Sigmoid colon (tissue), 7 donors: ENCODE measurements around the gene PLCD1. TPM values are rescaled to one million over a fixed set of nuclear protein-coding genes. Genes with fewer than 3 reads are reported as not detected.

Experiments
- DNase-seq: peaks from one replicate; pipeline ENCODE4 v3.0.0-alpha.2; 2019
- H3K27ac ChIP-seq, 4 donors: fragments of 200-600 bp; sonication (generic); one replicate each; pipeline ENCODE4 v1.5.1; 2016 to 2019; ENCODE audit warnings: mild to moderate bottlenecking in 1 of 4
- H3K27me3 ChIP-seq, 3 donors: fragments of 200-600 bp; sonication (generic); one replicate each; pipeline ENCODE4 v1.5.1; 2019; ENCODE audit warnings: mild to moderate bottlenecking in 1 of 3
- H3K36me3 ChIP-seq, 4 donors: fragments of 200-600 bp; sonication (generic); one replicate each; pipeline ENCODE4 v1.5.1; 2016 to 2019
- H3K4me1 ChIP-seq, 4 donors: fragments of 200-600 bp; sonication (generic); one replicate each; pipeline ENCODE4 v1.5.1; 2017 to 2019
- H3K4me3 ChIP-seq, 4 donors: fragments of 200-600 bp; sonication (generic); one replicate each; pipeline ENCODE4 v1.5.1; 2017 to 2019; ENCODE audit warnings: mild to moderate bottlenecking in 2 of 4, moderate library complexity in 1 of 4
- H3K9me3 ChIP-seq, 4 donors: fragments of 200-600 bp in 3 of 4; sonication (generic) in 3 of 4; one replicate each; pipeline versions ENCODE4 v1.5.1 to v1.6.1; 2013 to 2019
- EP300 ChIP-seq, 4 donors: sonication (generic); formaldehyde crosslinking; IDR thresholded peaks; one replicate each; pipeline ENCODE4 v1.6.1; 2017; ENCODE audit warnings: antibody characterized with exemption in 4 of 4
- POLR2A ChIP-seq, 2 donors: fragments of 450-650 bp; IDR thresholded peaks; one replicate each; pipeline ENCODE4 v1.6.1; 2016; ENCODE audit warnings: antibody characterized with exemption in 2 of 2, mild to moderate bottlenecking in 2 of 2, moderate library complexity in 2 of 2
- POLR2AphosphoS5 ChIP-seq, 4 donors: sonication (generic); formaldehyde crosslinking; IDR thresholded peaks; one replicate each; pipeline ENCODE4 v1.6.1; 2017; ENCODE audit warnings: antibody characterized with exemption in 4 of 4
- WGBS, 2 donors: extraction: QIAGEN DNeasy Blood & Tissue Kit; methylation state at CpG; one replicate each; pipeline ENCODE4 v1.1.7; 2013; 5-methylcytosine and 5-hydroxymethylcytosine counted together
- intact Hi-C: fragments of 100-400 bp; cut with DNase I; formaldehyde crosslinking; loops from one replicate; pipeline ENCODE4 v1.15.1; 2023
- polyA plus RNA-seq, 3 donors: library from polyadenylated mRNA; stranded (reverse); fragments of 200-250 nt; gene quantifications; one replicate each; pipeline ENCODE4 v1.2.3, GENCODE V29; 2013
- total RNA-seq, 4 donors: library from RNA; depleted of rRNA; stranded (reverse); fragments of >200 nt; gene quantifications; one replicate each; pipeline ENCODE4 v1.1.0, GENCODE V29; 2016
- TF ChIP-seq, protein P1 (sequence below), 4 experiments: fragments of 450-650 bp in 3 of 4; fragments of 200-600 bp in 1 of 4; IDR thresholded peaks; one replicate each; pipeline ENCODE4 v1.5.1; 2016 to 2019; ENCODE audit warnings: antibody characterized with exemption in 4 of 4, mild to moderate bottlenecking in 3 of 4, moderate library complexity in 2 of 4
- donor health status: healthy with polysubstance abuse.
- donor health status: Bipolar disorder and iron deficiency.
- donor health status: healthy.

PLCD1 gene
- total and polyA plus RNA-seq, 7 donors, result 10.3 to 139 (median 22.7) TPM

DNA sequence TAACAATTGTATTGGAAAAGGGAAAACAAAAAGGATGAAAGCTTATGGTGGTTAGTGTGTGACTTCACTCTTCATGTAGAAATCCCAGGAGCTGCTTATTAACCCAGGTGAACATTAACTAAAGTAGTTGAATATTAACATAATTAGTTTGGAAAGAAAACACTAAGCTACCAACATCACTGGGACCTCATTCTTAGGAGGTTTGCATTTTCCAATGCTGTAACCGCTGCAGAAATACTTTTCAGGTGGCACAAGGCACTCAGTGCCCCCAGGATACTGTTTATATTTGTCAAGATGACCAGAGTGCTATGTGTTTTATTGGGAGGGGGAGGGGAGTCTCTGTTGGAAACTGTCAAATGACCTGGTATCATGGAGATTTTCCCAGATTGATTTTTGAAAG, 64.7 kb downstream of the PLCD1 start:
- intact Hi-C loops, result no loop called here
- TF ChIP-seq, protein P1, sequence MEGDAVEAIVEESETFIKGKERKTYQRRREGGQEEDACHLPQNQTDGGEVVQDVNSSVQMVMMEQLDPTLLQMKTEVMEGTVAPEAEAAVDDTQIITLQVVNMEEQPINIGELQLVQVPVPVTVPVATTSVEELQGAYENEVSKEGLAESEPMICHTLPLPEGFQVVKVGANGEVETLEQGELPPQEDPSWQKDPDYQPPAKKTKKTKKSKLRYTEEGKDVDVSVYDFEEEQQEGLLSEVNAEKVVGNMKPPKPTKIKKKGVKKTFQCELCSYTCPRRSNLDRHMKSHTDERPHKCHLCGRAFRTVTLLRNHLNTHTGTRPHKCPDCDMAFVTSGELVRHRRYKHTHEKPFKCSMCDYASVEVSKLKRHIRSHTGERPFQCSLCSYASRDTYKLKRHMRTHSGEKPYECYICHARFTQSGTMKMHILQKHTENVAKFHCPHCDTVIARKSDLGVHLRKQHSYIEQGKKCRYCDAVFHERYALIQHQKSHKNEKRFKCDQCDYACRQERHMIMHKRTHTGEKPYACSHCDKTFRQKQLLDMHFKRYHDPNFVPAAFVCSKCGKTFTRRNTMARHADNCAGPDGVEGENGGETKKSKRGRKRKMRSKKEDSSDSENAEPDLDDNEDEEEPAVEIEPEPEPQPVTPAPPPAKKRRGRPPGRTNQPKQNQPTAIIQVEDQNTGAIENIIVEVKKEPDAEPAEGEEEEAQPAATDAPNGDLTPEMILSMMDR (IDR thresholded peaks at IDR 0.05), result no peak
- TF ChIP-seq POLR2A (IDR thresholded peaks at IDR 0.05) (no peak), EP300 (IDR thresholded peaks at IDR 0.05) (no peak), POLR2AphosphoS5 (IDR thresholded peaks at IDR 0.05) (no peak)
- H3K27ac ChIP-seq, result no peak overlapping the region
- H3K27me3 ChIP-seq, result no peaks in the 10 kb centered on the region
- 15 to 63% methylated on average over 1 of the region's 1 CpG for WGBS, 2 donors
- no peak for DNase-seq
- H3K4me3 ChIP-seq, result no peak overlapping the region
- H3K9me3 ChIP-seq, result no peaks in the 10 kb centered on the region
- peaks cover 0 to 25% (median 12%) of the 10 kb centered on the region in 4 donors for H3K4me1 ChIP-seq
- H3K36me3 ChIP-seq, result peaks cover 0 to 17% (median 7%) of the 10 kb centered on the region in 4 donors

DNA sequence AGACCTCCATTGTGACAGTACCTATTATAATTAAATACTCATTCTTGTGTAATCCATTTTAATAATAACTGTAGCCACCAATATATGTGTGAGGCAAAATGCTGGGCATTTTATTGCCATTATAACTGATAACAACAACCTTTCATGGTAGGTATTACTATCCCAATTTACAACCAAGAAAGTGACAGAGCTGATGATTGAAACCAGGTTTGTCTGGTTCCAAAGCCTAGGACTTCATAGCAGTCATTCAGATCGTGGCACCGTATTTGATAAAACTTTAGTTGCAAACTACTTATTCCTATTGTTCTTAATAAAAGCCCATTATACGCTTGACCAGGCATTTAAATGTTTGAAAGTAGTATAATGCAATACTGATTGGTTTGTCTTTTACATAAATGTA, 65.3 kb downstream of the PLCD1 start:
- peaks cover 0 to 25% (median 12%) of the 10 kb centered on the region in 4 donors for H3K4me1 ChIP-seq
- no peak overlapping the region for H3K27ac ChIP-seq
- H3K4me3 ChIP-seq, result no peak overlapping the region
- whole genome bisulfite sequencing, 2 donors, result 24 to 70% methylated on average over 3 of the region's 3 CpGs
- H3K36me3 ChIP-seq, result peaks cover 0 to 13% (median 4%) of the 10 kb centered on the region in 4 donors
- intact Hi-C loops, result no loop called here
- no peaks in the 10 kb centered on the region for H3K9me3 ChIP-seq
- TF ChIP-seq EP300 (IDR thresholded peaks at IDR 0.05) (no peak), POLR2A (IDR thresholded peaks at IDR 0.05) (no peak), POLR2AphosphoS5 (IDR thresholded peaks at IDR 0.05) (no peak)
- TF ChIP-seq, protein P1 (IDR thresholded peaks at IDR 0.05), result no peak
- H3K27me3 ChIP-seq, result no peaks in the 10 kb centered on the region
- no peak for DNase-seq

DNA sequence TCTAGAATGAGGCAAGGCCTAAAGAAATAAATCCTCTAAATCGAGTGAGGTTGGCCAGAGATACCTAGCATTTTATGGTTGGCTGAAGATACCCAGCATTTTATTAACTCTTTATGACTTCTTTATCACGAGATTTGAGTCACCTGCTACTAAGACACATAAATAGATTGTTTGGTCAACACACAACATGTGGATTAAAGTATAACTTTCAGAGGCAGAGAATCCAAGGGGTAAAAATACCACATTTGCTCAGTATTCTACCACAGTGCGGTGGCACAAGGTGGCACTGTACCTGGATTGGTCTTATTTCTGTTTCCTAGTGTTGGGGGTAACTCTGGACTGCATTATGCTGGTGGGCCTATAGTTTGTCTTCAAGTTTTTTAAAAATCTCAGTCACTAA, 65.8 kb downstream of the PLCD1 start:
- DNase-seq, result no peak
- H3K27ac ChIP-seq, result no peak overlapping the region
- 14 to 73% methylated on average over 3 of the region's 3 CpGs for WGBS, 2 donors

DNA sequence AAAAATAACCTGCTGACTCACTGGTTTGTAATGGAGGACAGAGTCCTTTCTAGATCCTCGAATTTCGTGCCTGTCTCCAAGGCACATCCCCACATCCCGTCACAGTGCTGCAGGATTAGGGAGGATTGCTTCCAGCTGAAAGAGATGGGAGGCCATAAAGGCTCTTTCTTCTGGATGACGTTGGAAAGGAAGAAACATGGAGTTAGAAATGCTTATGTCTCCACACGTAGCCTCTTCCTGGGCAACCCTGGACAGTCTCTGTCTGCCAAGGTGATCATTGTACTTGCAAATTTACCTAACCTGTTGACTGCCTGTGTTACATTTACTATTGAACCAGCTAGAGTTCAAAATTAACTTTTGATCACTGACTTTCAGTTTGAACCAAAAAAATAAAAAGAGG, 66.4 kb downstream of the PLCD1 start:
- H3K27ac ChIP-seq, result no peak overlapping the region
- DNase-seq, result no peak
- H3K4me3 ChIP-seq, result no peak overlapping the region
- peaks cover 0 to 25% (median 12%) of the 10 kb centered on the region in 4 donors for H3K4me1 ChIP-seq
- 24 to 60% methylated on average over 5 of the region's 5 CpGs for WGBS, 2 donors
- H3K27me3 ChIP-seq, result no peaks in the 10 kb centered on the region
- intact Hi-C loops, result no loop called here
- no peaks in the 10 kb centered on the region for H3K9me3 ChIP-seq
- TF ChIP-seq, protein P1 (IDR thresholded peaks at IDR 0.05), result no peak
- TF ChIP-seq POLR2A (IDR thresholded peaks at IDR 0.05), result no peak
- no peak for TF ChIP-seq POLR2AphosphoS5 (IDR thresholded peaks at IDR 0.05)
- TF ChIP-seq EP300 (IDR thresholded peaks at IDR 0.05), result no peak
- H3K36me3 ChIP-seq, result peaks cover 0 to 10% (median 2%) of the 10 kb centered on the region in 4 donors

More for the DNA sequence above, 65.8 kb downstream of the PLCD1 start:
- H3K9me3 ChIP-seq, result no peaks in the 10 kb centered on the region
- H3K4me3 ChIP-seq, result no peak overlapping the region
- no peaks in the 10 kb centered on the region for H3K27me3 ChIP-seq
- peaks cover 0 to 25% (median 12%) of the 10 kb centered on the region in 4 donors for H3K4me1 ChIP-seq
- TF ChIP-seq, protein P1 (IDR thresholded peaks at IDR 0.05), result no peak
- TF ChIP-seq POLR2AphosphoS5 (IDR thresholded peaks at IDR 0.05) (no peak), POLR2A (IDR thresholded peaks at IDR 0.05) (no peak), EP300 (IDR thresholded peaks at IDR 0.05) (no peak)
- intact Hi-C loops, result no loop called here
- H3K36me3 ChIP-seq, result peaks cover 0 to 10% (median 3%) of the 10 kb centered on the region in 4 donors
